GM18861 (cell line): ENCODE results near the gene SPOP.
"Not testable (repeated sequence)": the region's sequence is repeated elsewhere in the genome, so short reads cannot be mapped to it uniquely, and the experiment has no call there.

Source experiments
- ATAC-seq: cut with Tn5 transposase; IDR thresholded peaks from one replicate; pipeline ENCODE4 v1.9.1; 2021; ENCODE audit not compliant: unreplicated experiment

SPOP gene

DNA sequence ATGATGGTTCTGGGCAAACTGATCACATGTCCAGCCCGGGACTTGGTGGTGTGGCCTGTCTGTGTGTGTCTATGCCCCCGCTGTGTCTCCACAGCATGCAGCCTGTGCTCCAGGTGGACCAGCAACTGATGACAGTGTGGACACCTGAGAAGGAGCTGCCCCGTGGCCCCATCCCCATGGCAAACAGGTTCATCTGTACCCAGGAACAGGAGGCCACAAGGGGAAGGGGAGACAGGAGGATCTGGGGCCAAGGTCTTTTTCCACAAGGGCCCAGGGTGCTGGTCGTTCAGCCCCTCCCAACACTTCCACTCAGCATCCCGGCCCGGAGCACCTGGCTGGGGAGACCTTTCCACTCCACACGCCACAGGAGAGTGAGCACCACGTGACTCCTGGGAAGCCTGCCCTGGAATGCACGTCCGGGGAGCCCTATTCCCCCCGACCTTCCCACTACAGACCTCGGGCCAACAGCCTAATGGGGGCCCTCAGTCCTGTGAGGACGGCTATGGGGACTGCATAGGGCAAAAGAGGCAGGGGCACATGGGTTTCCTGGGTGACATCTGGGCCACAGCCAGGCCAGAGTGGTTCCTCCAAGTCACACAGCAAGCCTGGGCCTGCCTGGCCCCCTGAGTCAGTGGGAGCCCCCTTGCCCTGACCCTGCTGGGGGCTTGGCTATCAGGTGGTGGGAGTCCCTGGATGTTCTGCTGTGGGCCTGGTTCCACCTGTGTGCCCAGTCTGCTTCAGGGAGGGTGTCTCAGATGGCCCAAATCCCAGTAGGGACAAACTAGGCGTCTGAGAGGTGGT, 123.0 kb downstream of the SPOP start:
- no peak for ATAC-seq

DNA sequence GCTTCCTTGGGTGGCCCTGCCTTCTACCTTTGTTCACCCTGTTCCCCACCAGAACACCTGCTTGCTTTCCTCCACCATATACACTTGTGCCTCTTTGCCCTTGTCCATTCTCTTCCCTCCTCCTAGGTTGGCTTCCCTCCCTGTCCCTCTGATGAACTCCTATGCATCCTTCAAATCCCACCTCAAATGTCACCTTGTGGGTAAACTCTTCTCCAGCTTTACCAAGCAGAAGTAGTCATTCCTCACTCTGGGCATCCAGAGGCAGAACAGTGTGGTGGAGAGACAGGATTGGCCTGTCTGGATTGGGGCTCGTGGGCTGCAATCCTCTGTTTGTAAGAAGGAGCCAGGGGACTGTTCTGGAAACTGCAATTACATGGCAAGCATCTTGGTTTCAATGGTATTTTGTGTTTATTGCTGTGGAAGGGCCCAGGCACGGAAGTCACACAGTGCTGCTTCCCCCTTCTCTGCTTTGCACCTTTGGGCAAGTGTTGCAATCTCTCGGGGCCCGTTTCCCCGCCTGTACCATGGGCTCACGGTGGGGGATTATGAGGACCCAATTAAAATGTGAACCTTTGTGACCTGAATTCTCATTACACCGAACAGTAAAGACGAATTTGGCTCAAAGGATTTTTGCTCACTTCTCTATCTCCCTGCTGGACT, 124.1 kb downstream of the SPOP start:
- ATAC-seq: no peak

DNA sequence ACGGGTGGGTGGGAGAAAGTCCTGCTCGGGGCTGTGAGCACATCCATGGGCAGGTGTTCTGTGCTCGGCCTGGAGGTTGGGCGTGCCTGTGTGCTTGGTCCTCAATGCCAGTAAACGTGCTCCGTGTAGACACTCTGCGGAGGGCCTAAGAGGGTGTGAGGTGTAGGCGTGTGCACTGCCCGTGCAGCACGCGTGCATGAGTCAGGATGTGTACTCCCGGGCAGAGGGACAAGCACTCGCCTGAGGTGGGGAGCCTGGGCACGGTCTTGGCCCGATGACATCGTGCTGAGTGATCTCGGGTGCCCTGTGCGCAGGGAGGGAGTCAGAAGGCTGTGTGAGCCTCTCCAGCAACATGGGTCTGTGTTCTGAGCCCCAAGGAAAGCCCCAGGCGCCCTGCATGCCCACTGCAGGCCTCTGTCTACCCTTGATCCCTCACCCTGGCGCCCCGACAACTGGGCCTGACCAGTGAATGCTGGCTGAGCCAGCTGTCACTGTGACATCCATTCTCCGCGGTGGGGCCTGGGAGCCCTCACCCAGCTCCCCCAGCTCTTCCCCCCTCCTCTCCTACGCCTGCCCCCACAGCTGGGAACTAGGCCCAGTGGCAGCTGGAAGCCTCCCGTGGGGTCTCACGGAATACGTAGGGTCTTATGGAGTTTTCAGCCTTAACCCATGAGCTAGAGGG, 125.7 kb downstream of the SPOP start:
- no peak for ATAC-seq

DNA sequence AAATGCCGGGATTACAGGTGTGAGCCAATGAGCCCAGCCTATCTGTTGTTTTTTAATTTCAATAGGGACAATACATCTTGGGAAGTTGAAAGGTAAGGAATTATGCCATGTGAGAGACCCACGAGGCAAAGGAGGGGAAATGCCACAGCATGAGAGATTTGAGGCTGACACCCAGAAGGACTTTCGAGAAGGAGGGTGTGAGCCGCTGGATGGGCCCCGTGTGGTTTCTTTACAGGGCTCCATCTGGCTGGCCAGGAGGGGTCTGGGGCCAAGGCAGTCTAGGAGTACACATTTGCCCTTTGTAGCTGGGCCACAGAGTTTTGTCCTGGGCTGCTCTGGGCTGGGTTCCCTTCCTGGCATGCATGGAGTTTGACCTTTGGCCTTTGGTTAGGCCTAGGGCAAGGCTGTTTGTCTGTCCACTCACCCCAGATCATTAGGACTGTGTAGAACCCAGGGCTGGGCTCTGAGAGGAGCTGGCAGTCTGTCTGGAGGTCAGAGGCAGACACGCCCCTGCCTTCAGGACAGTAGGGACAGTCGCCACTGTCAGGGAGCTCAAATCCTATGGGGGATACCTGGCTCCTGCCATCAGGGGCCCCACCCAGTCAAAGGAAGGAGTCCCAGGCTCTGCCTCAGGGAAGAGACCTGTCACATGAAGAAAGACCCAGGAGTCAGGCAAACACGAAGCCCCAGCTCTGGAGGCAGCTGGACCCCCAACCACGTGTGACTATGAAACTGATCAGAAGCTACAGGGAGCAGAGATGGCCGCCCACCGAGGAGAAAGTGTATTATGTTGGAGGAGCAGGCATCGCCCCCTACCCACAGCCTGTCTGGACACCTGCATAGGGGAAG, 126.5 kb downstream of the SPOP start:
- no peak for ATAC-seq

- not testable (repeated sequence) for ATAC-seq
Measured at GRCh38 chr17:49550764-49551163, 127.1 kb downstream of the SPOP start.

- ATAC-seq: no peak
Measured at GRCh38 chr17:49549691-49550678, 127.9 kb downstream of the SPOP start.

DNA sequence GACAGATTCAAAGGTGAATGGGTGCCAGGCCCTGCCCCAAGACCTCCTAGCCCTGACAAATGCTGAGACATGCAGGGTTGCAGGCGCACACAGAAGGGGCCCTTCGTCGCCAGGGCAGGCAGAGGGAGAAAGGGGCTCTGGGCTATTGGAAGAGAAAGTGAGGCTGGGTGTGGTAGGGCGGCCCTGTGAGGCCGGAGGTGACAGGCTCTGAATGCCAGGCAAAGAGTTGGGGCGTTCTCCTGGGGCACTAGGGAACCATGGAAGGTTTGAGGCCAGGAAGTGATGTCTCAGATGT, 128.6 kb downstream of the SPOP start:
- ATAC-seq: no peak
